Central memory CD4-positive, alpha-beta T cell (primary cell): ENCODE measurements around the gene GP1BB.

Source experiments
- DNase-seq: peaks from one replicate; pipeline ENCODE4 v3.0.0; 2022

Gene GP1BB

DNA sequence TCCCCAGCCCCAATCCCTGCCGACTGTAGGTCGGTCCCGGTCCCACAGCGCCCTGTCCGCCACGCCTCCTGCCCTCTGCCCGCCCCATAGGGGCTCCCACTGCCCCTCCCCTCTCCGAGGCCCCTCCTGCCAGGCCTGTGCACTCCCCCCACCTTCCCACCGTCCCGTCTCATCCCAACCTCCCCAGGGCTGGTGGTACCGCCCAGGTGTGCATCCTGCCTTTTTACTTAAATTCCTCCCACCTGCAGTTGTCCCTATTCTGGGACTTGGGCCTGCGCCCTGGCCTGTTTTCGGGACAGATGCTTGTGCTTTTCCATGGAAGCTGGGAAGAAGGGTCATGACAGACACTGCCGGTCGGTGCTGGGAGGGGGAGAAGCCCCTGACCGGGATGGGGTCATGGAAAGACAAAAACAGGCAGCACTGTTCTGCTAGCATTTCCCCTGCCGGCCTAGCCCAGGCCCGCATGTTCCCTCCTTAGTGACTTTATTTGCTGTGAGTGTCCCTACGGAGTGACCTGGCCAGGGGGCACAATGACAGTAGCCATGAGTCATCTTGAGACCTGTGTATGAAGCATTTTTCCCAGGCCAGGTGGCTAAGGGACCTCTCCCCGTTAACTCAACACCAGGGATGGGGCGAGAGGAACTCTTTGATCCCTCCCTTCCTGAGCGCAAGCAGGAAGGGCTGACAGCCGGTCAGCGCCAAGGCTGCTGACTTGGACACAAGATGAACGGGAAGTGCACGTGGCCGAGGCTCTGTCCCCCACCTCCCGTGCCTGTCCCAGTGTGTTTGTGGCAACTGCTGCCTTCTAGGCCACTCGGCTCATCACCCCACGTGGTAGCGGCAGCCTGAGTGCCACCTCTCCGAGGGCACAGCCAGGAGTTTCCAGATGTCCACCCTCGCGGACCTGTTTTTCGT is 44.3 kb downstream of the GP1BB start:
- no peak for DNase-seq

- DNase-seq = no peak
These were observed 46.0 kb downstream of the GP1BB start for GRCh38 chr22:19769393-19769715.

GRCh38 chr22:19770349-19771220 is 47.2 kb downstream of the GP1BB start:
- DNase-seq = no peak

DNA sequence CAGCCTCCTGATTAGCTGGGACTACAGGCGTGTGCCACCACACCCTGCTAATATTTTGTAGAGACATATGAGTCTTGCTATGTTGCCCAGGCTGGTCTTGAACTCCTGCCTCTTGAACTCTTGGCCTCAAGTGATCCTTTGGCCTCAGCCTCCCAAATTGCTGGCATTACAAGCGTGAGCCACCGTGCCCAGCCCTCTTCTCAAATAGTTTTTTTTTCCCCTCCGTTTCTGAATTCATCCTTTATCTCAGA is 49.0 kb downstream of the GP1BB start:
- no peak for DNase-seq

- no peak for DNase-seq
These were observed 49.5 kb downstream of the GP1BB start for GRCh38 chr22:19772673-19773469.

GRCh38 chr22:19773470-19774040 is 50.2 kb downstream of the GP1BB start:
- DNase-seq = no peak
